HS-27A (cell line): ENCODE data around the gene UBE2J2.

Experiments used
- DNase-seq: peaks from one replicate; pipeline ENCODE4 v3.0.0-alpha.2; 2012; ENCODE audit warnings: low read depth, missing footprints

UBE2J2 gene

DNA sequence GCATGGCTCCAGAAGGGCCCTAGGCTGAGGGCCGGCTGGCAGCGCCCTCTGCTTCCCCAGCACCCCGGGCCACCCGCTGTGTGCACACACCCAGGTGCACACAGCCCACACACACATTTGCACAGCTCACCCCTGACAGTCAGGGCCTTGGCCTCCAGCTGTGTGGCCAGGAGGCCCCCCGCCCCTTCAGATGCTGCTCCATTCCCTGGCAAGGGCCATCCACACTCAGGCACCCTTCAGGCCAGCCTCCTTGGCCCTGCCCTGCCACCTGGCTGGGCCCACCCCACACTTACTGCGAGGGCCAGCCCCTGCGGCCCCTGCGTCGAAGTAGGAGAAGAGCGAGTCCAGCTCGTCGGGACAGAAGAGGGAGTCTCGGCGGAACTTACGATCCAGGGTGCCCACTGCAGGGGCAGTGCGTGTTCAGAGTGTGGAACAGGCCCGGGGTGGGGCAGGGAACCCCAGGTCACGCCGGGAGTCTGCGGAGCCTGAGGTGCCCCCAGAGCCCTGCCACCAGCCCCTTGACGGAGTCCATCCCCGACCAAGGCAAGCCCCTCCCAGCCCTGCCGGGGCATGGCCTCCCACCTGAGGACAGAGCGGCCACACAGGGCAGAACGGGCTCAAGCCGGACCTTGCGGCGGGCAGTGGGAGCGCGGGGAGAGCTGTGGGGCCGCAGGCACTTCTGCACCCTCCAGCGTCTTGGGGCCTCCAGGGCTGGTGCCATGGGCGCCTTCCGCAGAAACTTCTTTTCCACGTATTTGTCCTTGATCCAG lies 21.7 kb upstream of the UBE2J2 start:
- DNase-seq: no peak

DNA sequence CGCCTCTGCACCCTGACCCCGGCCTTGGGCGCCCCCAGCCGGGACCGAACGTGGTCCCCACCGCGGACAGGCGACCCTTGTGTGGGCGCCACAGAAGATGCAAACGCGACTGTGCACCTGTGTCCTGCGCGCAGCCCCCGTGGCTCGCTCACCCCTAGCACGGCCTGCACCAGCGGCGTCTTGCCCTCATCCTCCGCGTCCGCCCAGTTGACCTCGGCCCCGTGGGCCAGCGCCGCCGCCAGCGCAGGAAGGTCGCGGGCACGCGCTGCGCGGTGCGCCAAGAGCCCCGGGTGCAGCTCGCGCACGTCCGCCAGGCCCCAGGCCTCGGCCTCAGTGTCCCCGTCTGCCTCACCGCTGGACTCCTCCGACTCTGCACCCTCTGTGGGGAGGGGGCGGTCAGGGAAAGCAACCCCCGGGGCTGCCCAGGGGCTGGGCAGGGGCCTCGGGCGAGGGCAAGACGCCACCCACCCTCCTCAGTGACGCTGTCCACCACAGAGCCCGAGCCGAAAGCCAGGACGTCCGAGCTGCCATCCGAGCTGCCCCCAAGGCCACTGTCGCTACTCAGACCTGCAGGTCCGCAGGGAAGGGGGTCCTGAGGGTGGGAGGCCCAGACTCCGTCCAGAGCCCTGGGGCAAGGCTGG lies 20.7 kb upstream of the UBE2J2 start:
- no peak for DNase-seq

DNA sequence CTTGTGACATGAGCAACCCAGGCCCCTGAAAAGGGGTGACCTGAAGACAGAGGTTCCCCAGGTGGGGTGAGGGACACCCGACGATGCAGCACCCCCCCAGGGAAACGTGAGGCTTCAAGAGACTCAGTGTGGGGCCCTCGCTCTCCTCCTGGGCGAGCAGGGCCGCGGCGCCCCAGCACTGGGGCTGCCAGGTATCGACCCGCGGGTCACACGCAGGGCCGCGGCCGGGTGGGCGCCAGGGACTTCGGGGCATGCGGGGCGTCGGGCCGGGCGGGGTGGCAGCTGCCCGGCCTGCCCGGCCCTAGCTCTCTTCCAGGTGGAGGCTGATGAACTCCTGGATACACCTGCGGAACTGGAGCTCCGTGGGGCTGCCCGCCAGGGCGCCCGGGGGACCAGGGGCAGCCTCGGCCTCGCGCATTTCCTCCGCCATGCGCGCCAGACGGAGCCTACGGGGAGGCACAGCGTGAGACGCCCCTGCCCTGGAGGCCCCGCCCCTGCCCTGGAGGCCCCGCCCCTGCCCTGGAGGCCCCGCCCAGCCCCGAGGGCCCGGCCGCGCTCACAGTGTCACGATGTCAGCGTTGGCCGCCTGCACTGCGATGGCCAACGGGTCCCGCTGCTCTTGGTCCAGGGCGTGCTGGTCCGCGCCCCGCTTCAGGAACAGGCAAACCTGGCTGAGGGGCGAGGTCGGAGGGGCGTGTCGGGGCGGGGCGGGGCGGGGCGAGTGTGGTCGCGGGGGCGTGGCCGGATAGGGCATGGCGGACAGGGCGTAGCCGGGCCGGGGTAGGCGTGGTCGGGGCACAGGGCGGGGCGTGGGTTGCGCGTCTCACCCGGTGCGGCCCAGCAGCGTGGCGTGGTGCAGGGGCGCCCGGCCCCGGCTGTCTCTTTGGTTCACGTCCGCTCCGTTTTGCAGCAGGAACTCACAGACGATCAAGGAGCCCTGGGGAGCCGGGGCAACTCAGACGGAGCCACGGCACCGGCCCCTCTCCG lies 19.9 kb upstream of the UBE2J2 start:
- no peak for DNase-seq

DNA sequence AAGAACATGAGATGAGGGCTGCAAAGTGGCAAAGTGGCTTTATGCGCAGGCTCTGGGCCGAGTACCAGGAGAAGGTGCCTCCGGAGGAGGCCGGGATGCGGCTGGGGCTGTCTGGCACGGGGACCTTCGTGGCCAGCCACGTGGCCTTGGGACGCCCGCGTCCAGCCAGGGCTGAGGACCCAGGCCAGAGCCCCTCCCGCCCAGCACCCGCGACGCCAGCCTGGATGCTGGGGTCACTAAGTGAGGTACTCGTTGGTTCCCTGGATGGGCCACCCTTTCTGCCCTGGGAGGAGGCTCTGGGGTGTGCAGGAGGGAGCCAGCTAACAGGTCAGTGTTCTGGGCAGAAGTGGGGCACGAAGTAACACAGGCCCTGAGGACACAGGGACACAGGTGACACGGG lies 19.2 kb upstream of the UBE2J2 start:
- DNase-seq: no peak

DNA sequence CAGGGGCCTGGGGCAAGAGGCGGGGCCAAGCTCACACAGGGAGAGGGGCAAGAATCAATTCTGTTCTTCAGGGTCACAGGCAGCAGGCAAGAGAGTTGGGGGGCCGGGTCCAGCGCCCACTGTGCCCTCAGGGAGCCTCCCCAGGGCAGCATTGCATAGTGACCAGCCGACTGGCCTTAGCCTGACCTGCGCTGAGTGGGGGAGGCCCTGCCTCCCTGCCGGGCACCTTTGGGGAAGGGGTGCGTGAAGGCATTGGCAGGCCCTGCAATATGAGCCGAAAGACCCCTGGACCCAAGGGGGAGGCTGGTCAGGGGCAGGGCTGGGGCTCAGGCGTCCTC lies 18.8 kb upstream of the UBE2J2 start:
- DNase-seq: no peak

DNA sequence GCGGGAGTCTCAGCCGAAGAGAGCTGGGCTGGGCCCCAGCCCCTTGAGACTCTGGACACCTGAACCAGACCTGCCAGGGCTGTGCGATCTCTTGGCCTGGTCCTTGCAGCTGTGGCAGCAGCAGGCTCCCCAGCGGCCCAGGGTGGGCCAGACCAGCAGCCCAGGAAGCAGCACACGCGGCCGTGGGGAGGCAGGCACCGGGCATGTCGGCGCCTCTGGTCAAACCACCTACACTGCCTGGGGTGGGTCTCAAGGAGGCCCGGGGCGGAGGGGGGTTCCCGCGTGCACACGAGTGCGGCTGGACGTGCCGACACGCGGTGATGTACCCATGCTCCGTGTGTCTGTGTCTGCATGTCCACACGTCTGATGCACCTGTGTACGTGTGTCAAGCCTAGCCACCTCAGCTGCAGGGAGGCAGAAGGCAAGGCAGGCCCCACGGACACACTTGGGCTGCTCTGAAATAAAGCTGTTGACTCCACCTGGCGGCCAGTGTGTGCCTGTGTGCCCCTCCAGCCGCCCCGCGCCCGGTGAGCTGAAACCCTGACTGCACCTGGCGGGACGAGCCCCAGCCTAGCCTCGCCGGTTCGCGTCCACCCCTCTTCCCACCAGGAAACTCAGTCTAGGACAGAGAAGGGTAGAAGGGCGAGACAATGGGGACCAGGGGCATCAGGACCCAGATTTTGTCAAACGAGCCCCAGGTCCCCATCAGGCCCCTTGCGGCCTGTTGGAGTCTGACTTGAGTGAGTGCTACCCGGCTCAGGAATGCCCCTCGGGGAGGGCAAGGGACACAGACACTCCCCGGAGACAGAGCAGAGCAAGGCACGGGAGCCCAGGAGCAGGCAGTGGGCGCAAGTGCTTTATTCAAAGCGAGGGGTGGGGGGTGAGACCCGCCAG lies 18.1 kb upstream of the UBE2J2 start:
- no peak for DNase-seq

DNA sequence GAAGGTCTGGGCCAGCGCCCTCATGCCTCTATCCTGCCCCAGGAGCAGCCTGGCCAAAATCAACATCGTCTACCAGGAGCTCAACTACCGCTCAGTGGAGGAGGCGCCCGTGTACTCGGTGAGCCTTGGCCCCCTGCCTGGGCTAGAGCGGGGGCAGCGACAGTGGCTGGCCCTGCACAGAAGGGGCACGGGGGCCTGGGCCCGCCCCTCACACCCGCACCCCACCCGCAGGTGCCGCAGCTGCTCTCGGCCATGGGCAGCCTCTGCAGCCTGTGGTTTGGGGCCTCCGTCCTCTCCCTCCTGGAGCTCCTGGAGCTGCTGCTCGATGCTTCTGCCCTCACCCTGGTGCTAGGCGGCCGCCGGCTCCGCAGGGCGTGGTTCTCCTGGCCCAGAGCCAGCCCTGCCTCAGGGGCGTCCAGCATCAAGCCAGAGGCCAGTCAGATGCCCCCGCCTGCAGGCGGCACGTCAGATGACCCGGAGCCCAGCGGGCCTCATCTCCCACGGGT lies 17.4 kb upstream of the UBE2J2 start:
- no peak for DNase-seq

DNA sequence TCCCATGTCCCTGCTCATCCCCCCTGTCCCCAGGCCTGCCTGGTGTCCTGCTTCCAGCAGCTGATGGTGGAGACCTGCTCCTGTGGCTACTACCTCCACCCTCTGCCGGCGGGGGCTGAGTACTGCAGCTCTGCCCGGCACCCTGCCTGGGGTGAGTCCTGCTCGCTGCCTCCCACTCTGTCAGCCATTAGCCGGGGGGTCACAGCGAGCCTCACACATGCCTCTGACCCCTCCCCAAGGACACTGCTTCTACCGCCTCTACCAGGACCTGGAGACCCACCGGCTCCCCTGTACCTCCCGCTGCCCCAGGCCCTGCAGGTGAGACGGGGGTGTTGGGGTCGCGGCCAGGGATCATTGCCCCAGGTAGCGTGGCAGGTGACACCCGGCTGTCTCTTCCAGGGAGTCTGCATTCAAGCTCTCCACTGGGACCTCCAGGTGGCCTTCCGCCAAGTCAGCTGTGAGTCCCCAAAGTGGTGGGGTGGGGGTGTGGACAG lies 16.6 kb upstream of the UBE2J2 start:
- no peak for DNase-seq

DNA sequence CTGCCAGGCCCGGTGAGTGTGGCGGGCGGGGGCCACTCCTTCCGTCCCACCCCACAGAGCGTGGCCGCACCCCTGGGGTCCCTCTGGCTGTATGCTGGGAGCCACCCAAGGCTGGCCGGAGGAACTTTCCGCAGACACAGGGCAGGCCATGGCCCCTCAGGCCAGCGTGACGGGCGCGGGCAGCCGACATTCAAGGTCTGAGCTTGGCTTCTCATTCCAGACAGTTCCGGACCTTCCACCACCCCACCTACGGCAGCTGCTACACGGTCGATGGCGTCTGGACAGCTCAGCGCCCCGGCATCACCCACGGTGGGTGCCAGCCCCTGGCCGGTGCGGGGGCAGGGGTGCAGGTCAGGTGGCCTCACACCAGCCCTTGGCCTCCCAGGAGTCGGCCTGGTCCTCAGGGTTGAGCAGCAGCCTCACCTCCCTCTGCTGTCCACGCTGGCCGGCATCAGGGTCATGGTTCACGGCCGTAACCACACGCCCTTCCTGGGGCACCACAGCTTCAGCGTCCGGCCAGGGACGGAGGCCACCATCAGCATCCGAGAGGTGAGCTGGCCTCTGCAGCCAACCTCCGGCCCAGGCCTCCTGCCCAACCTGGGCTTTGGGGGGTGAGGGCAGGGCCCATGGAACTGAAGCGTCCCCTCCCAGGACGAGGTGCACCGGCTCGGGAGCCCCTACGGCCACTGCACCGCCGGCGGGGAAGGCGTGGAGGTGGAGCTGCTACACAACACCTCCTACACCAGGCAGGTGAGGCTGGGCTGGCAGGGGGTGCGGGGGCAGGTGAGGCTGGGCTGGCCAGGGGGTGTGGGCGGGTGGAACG lies 13.8 kb upstream of the UBE2J2 start:
- DNase-seq: no peak

DNA sequence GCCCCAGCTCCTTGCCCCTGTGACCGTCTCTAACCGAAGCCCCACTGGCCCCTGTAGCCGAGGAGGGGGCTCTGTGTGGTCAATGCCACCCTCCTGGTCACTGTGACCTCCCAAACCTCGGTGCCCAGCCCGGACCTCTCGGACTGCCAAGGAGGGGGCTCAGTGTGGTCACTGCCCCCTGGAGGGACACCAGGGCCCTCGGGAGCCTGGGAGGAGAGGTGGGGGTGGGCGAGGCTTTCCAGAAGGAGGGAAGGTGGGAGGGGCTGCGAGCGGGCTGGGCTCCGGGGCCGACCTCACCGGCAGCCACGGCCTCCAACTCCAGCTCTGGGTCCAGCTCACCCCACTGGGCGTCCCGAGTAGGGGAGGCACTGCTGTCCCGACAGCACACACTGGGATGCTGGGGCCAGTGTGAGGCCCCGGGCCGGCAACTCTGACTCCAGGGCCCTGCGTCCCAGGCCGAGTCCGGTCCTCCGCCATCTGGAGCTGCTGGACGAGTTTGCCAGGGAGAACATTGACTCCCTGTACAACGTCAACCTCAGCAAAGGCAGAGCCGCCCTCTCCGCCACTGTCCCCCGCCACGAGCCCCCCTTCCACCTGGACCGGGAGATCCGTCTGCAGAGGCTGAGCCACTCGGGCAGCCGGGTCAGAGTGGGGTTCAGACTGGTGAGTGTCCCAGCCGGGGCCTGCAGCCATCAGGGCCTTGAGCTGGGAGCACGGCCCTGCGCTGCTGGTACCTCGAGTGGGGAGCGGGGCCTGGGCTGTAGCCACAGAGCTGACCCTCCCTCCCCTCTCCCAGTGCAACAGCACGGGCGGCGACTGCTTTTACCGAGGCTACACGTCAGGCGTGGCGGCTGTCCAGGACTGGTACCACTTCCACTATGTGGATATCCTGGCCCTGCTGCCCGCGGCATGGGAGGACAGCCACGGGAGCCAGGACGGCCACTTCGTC lies 12.9 kb upstream of the UBE2J2 start:
- no peak for DNase-seq

DNA sequence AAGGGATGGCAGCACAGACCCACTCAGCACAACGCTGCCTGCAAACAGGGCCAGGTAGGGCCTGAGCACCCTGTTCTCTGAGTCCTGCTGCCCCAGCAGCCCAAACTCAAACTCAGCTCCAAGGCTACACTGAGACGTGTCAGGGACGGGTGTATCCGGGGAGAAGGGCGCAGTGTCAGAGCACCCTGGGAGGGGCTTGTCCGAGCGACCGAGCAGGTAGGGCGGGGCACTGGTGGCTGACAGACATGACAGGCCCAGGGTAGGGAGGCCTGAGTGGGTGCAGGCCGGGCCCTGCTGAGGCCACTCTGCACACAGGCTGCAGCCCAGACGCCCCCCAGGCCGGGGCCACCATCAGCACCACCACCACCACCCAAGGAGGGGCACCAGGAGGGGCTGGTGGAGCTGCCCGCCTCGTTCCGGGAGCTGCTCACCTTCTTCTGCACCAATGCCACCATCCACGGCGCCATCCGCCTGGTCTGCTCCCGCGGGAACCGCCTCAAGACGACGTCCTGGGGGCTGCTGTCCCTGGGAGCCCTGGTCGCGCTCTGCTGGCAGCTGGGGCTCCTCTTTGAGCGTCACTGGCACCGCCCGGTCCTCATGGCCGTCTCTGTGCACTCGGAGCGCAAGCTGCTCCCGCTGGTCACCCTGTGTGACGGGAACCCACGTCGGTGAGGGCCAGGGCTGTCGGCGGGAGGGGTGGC lies 12.1 kb upstream of the UBE2J2 start:
- no peak for DNase-seq

DNA sequence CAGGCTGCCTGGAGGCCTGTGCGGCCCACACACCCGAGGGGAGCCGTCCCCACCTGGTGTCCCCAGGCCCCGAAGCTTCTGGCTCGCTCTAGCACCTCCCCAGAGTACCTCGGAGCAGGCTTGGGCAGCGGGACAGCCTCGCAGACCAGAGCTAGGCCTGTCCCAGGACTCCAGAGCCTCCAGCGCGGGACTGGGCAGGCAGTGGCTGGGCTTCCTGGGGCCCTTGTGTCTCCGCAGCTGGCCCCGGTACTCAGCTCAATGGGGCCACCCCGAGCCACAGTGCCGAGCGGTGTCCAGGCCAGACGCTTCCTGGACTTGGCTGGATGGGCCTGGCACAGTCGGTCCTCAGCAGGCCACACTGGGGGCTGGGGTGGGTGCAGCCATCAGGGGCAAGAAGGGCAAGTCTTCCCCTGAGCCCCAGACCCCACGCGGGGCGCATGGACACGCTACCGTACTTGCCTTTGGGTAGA lies 11.5 kb upstream of the UBE2J2 start:
- DNase-seq: no peak

DNA sequence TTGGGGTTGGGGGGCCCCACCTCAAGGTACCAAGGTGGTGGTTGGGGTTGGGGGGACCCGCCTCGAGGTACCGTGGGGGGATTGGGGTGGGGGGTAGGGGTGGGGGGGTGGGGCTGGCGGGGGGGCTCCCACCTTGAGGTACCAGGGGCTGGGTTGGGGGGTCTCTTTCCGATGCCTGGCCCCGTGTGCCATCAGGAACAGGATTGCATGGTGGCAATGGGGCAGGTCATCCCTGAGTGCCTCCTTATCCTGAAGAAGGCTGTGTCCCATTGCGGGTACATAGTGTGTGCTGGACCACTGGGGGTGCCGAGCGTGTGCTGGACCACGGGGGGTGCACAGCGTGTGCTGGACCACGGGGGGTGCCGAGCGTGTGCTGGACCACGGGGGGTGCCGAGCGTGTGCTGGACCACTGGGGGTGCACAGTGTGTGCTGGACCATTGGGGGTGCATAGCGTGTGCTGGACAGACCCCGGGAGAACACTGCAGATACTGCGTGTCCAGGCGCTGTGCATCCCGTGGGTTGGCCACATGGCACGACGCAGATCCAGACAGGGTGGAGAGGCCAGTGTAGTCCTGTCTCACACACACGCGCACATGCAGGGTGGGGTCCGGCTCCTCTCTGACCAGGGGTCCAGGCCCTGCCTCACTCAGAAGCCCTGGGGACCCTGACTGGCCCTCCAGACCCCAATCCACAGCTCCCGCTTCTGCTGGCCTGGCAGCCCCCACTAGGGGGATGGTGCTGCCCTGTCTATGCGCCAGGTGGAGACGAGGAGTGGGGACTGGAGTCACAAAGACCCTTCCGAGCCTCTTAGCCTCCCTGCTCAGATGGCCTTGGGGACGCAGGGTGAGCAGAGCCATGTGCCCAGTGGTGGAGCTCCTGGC lies 10.8 kb upstream of the UBE2J2 start:
- DNase-seq: no peak

DNA sequence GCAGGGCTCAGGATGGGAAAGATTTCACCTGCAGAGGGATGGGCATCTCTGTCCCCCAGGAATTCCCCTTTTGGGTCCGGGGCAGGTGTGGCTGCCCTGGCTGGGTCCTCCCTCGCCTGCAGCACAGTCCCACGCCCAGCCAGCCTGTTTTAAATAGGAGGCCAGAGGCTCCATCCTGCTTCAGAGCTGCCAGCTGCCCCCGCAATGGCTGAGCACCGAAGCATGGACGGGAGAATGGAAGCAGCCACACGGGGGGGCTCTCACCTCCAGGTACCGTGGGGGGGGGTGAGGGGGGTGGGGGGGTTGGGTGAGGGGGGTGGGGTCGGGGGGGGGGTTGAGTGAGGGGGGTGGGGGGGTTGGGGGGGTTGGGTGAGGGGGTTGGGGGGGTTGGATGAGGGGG lies 10.2 kb upstream of the UBE2J2 start:
- DNase-seq: no peak

DNA sequence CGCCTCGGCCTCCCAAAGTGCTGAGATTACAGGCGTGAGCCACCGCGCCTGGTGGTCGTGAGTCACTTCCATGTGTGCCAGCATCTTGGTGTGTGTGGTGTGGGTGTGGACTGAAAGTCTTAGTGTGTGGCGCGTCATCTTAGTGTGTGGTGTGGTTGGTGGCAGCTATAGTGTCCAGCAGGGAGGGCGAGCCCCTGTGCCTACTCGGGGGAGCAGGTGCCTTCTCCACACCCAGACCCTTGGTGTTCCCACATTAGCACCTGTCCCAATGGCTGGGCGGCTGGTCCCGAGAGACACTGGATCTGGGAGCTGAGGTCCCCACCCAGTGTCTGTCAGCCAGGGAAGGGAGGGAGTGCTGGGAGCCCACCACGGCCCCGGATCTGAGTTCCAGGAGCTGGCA lies 9.3 kb upstream of the UBE2J2 start:
- no peak for DNase-seq

DNA sequence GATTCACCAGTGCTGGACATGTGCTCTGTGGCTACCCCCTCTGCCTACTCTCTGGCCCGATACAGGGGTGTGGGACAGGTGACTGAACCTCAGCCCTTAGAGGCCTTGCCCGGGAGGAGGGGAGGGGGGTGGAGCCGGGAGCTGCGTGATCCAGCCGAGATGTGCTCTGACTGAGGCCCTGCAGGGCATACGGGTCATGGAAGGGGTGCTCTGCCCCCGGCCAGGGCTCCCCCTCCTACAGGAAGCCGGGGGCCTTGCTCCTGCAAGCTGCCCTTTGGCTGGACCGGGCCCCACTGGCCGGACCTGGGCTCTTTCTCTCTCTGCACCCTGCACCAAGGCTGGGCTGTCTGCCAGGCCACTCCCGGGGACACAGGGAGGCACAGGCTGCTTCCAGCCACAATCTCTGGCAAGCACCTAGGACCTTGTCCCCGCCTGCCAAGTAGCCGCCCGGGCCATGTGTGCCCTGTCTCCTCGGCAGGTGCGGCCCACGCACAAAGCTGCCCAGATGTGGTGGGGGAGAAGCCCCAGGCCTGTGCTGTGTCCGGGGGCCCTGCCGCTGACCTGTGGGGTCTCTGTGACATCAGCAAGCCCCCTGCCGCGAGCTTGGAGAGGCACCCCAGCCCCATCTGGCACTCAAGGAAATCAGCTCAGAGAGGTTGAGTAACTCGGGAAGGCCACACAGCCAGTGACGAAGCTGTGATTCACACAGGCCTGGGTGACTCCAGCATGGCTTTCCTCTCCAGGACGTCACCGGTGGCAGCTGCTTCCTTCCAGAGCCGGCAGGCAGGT lies 8.1 kb upstream of the UBE2J2 start:
- no peak for DNase-seq
